ENCODE data around the gene PSPH. TPM values are rescaled to one million over a fixed set of nuclear protein-coding genes. Genes with fewer than 3 reads are reported as not detected.
"Not testable (repeated sequence)": the region's sequence is repeated elsewhere in the genome, so short reads cannot be mapped to it uniquely, and the experiment has no call there.

The PSPH gene
- total RNA-seq, 1 experiment from 2014 or later: 52.1 TPM

- no peaks in the 10 kb centered on the region for H4K20me1 ChIP-seq (ENCODE audit: control insufficient read depth, insufficient read depth, insufficient read length)
- DNase-seq: peak; percentile 48
- Mint-ChIP-seq H3K4me3 (no peak within 1 kb of the TSS), H3K27me3 (ENCODE audit: low read depth) (no peaks in the 10 kb centered on the region), H3K27ac (peak within 1 kb of the TSS in 2 of 3 experiments; percentile 57 to 87; a peak in 2 of 7 replicates), H3K36me3 (ENCODE audit: insufficient read depth in 1 of 3, low read depth in 3 of 3) (peaks cover 0 to 2% (median 0%) of the 10 kb centered on the region in 3 experiments; a peak in 2 of 7 replicates), H3K4me1 (no peaks in the 10 kb centered on the region), H3K9me3 (peaks cover 0 to 8% of the 10 kb centered on the region in 2 experiments; a peak in 2 of 5 replicates)
- WGBS (ENCODE audit: extremely low coverage, insufficient read length, low lambda C conversion rate): no CpG with 5 or more reads among the region's 19 CpGs
- no peak within 1 kb of the TSS for H2BK12ac ChIP-seq (ENCODE audit: insufficient read length, low read depth, low read length)
- no peak within 1 kb of the TSS for H2BK15ac ChIP-seq (ENCODE audit: low read depth, low read length)
- H3K4me2 ChIP-seq (ENCODE audit: insufficient read depth, insufficient read length, low read length): no peak within 1 kb of the TSS
- no peak within 1 kb of the TSS for H3T11ph ChIP-seq (ENCODE audit: low read length)
- H3K14ac ChIP-seq (ENCODE audit: insufficient read depth, low read length): no peak within 1 kb of the TSS
- no peak within 1 kb of the TSS for H4K8ac ChIP-seq (replicated peaks; ENCODE audit: insufficient read length, low read depth, low read length)
- H2BK5ac ChIP-seq (ENCODE audit: insufficient read length, low read length): no peak within 1 kb of the TSS
- no peak within 1 kb of the TSS for H3K18ac ChIP-seq (ENCODE audit: insufficient read length, low read depth, low read length)
- no peak within 1 kb of the TSS for H3K4ac ChIP-seq (ENCODE audit: low read depth, low read length)
- H2AFZ ChIP-seq (ENCODE audit: low read length): no peak within 1 kb of the TSS
- H3K23ac ChIP-seq (ENCODE audit: insufficient read length, low read depth, low read length): no peak within 1 kb of the TSS
- peak; percentile 61 for TF ChIP-seq CTCF (conservative IDR thresholded peaks at IDR 0.05)
- H3K79me1 ChIP-seq (ENCODE audit: insufficient read depth, low read depth, low read length, poor library complexity, severe bottlenecking): no peaks in the 10 kb centered on the region
- H3K9ac ChIP-seq (ENCODE audit: extremely low read depth, insufficient read length, low read length): no peak within 1 kb of the TSS
- H3K27me3 ChIP-seq (ENCODE audit: insufficient read depth, low read length): no peaks in the 10 kb centered on the region
- no peak within 1 kb of the TSS for H3K56ac ChIP-seq (ENCODE audit: insufficient read length, low read depth, low read length)
- H3K9me3 ChIP-seq (ENCODE audit: control insufficient read depth, low read depth, low read length): no peaks in the 10 kb centered on the region
- H2BK20ac ChIP-seq (ENCODE audit: low read depth, low read length, poor library complexity, severe bottlenecking): no peak within 1 kb of the TSS
- no peak within 1 kb of the TSS for H3K27ac ChIP-seq (ENCODE audit: insufficient read length, low read depth, low read length)
- H4K5ac ChIP-seq (ENCODE audit: insufficient read length, low read depth, low read length): no peak within 1 kb of the TSS
- no peak within 1 kb of the TSS for H4K91ac ChIP-seq (ENCODE audit: insufficient read length, low read depth, low read length)
- no peak within 1 kb of the TSS for H2AK5ac ChIP-seq (ENCODE audit: insufficient read length, low read length)
- H3K23me2 ChIP-seq (ENCODE audit: insufficient read length, low read depth, low read length, poor library complexity, severe bottlenecking): no peaks in the 10 kb centered on the region
- no peaks in the 10 kb centered on the region for H3K4me1 ChIP-seq (ENCODE audit: insufficient read depth, low read length)
- no peaks in the 10 kb centered on the region for H3K79me2 ChIP-seq (ENCODE audit: insufficient read depth, low read length)
- H2BK120ac ChIP-seq (ENCODE audit: low read depth, low read length, poor library complexity, severe bottlenecking): no peak within 1 kb of the TSS
Observed at GRCh38 chr7:56092789-56093531, 41.7 kb upstream of the PSPH start, which contains the start of gene PHKG1. Gene PHKG1, minus strand, starts transcription at chr7:56092952. Its CDS starts 4,011 bp downstream, at chr7:56088941.

- not testable (repeated sequence) for H3T11ph ChIP-seq (ENCODE audit: low read length); H2AFZ ChIP-seq (ENCODE audit: low read length); DNase-seq; H3K4me2 ChIP-seq (ENCODE audit: insufficient read depth, insufficient read length, low read length); H3K9me3 Mint-ChIP-seq; H3K27me3 ChIP-seq (ENCODE audit: insufficient read depth, low read length); H3K4me3 Mint-ChIP-seq; H3K18ac ChIP-seq (ENCODE audit: insufficient read length, low read depth, low read length); H3K27ac ChIP-seq (ENCODE audit: insufficient read length, low read depth, low read length); H3K23ac ChIP-seq (ENCODE audit: insufficient read length, low read depth, low read length); H3K4me1 Mint-ChIP-seq; H3K56ac ChIP-seq (ENCODE audit: insufficient read length, low read depth, low read length); H2BK12ac ChIP-seq (ENCODE audit: insufficient read length, low read depth, low read length); H2BK5ac ChIP-seq (ENCODE audit: insufficient read length, low read length); H4K8ac ChIP-seq (replicated peaks; ENCODE audit: insufficient read length, low read depth, low read length); H3K9me3 ChIP-seq (ENCODE audit: control insufficient read depth, low read depth, low read length); H3K27me3 Mint-ChIP-seq (ENCODE audit: low read depth); H3K79me1 ChIP-seq (ENCODE audit: insufficient read depth, low read depth, low read length, poor library complexity, severe bottlenecking); H2AK5ac ChIP-seq (ENCODE audit: insufficient read length, low read length); H3K23me2 ChIP-seq (ENCODE audit: insufficient read length, low read depth, low read length, poor library complexity, severe bottlenecking); H4K91ac ChIP-seq (ENCODE audit: insufficient read length, low read depth, low read length); H2BK20ac ChIP-seq (ENCODE audit: low read depth, low read length, poor library complexity, severe bottlenecking); H3K14ac ChIP-seq (ENCODE audit: insufficient read depth, low read length); H4K20me1 ChIP-seq (ENCODE audit: control insufficient read depth, insufficient read depth, insufficient read length); H3K4me1 ChIP-seq (ENCODE audit: insufficient read depth, low read length); H2BK15ac ChIP-seq (ENCODE audit: low read depth, low read length); H3K27ac Mint-ChIP-seq; H3K79me2 ChIP-seq (ENCODE audit: insufficient read depth, low read length); H3K36me3 Mint-ChIP-seq (ENCODE audit: insufficient read depth in 1 of 3, low read depth in 3 of 3); H4K5ac ChIP-seq (ENCODE audit: insufficient read length, low read depth, low read length); H3K9ac ChIP-seq (ENCODE audit: extremely low read depth, insufficient read length, low read length); H2BK120ac ChIP-seq (ENCODE audit: low read depth, low read length, poor library complexity, severe bottlenecking); H3K4ac ChIP-seq (ENCODE audit: low read depth, low read length)
- no CpG with 5 or more reads among the region's 6 CpGs for WGBS (ENCODE audit: extremely low coverage, insufficient read length, low lambda C conversion rate)
Observed at GRCh38 chr7:56092388-56092787, 41.1 kb upstream of the PSPH start.
